ENCODE measurements around the gene TRNAU1AP. TPM values are rescaled to one million over a fixed set of nuclear protein-coding genes. Genes with fewer than 3 reads are reported as not detected.
A peak's percentile ranks its signal among the peaks of the same experiment; 100 is the strongest.

The TRNAU1AP gene
- total and polyA plus RNA-seq, 2 of the 13 experiments (the other 11 are each of a cell fraction or from before 2014, with no cell fraction given): 29.0 to 42.9 TPM

GRCh38 chr1:28591708-28592320 lies 38.9 kb downstream of the TRNAU1AP start, which contains the start of gene RAB42 (continued):
- TF ChIP-seq THAP8 (CRISPR knock-in tag; IDR thresholded peaks at IDR 0.05; ENCODE audit: borderline replicate concordance): no peak
- no peak for TF ChIP-seq ZBTB42 (CRISPR knock-in tag; IDR thresholded peaks at IDR 0.05)
- TF ChIP-seq UBTF (CRISPR knock-in tag; IDR thresholded peaks at IDR 0.05): no peak
- no peak for TF ChIP-seq NONO (IDR thresholded peaks at IDR 0.05)
- TF ChIP-seq NONO (CRISPR knock-in tag; conservative IDR thresholded peaks at IDR 0.05): 0 out of 2 replicates have a peak, but pooled peaks have one; percentile 30
- no peak for TF ChIP-seq ZNF552 (CRISPR knock-in tag; IDR thresholded peaks at IDR 0.05; ENCODE audit: borderline replicate concordance)
- no peak for TF ChIP-seq RBFOX2 (IDR thresholded peaks at IDR 0.05; ENCODE audit: low read depth, low read length)
- TF ChIP-seq SALL1 (CRISPR knock-in tag; IDR thresholded peaks at IDR 0.05): peak; percentile 65
- TF ChIP-seq HNF4A (CRISPR knock-in tag; IDR thresholded peaks at IDR 0.05): peak; percentile 89
- TF ChIP-seq NR2F1 (CRISPR knock-in tag; IDR thresholded peaks at IDR 0.05): 0 out of 4 replicates have a peak, but pooled peaks of 1 of the 2 experiments have one; percentile 13
- TF ChIP-seq STAG1 (CRISPR knock-in tag; IDR thresholded peaks at IDR 0.05): no peak
- TF ChIP-seq NFKB2 (CRISPR knock-in tag; IDR thresholded peaks at IDR 0.05; ENCODE audit: borderline replicate concordance): no peak
- TF ChIP-seq KLF13 (CRISPR knock-in tag; IDR thresholded peaks at IDR 0.05): no peak
- no peak for TF ChIP-seq ZNF598 (CRISPR knock-in tag; IDR thresholded peaks at IDR 0.05; ENCODE audit: borderline replicate concordance)
- TF ChIP-seq HCFC1 (IDR thresholded peaks at IDR 0.05; ENCODE audit: low read depth, low read length): no peak
- peak; percentile 31 for TF ChIP-seq ZFY (CRISPR knock-in tag; IDR thresholded peaks at IDR 0.05)
- TF ChIP-seq KDM4B (CRISPR knock-in tag; IDR thresholded peaks at IDR 0.05): no peak
- no peak for TF ChIP-seq ADNP (CRISPR knock-in tag; IDR thresholded peaks at IDR 0.05)
- TF ChIP-seq ZNF232 (CRISPR knock-in tag; IDR thresholded peaks at IDR 0.05; ENCODE audit: borderline replicate concordance): no peak
- TF ChIP-seq ZBED4 (CRISPR knock-in tag; IDR thresholded peaks at IDR 0.05; ENCODE audit: borderline replicate concordance): no peak; the same call in 1 of the 2 replicates
- TF ChIP-seq ETS1 (CRISPR knock-in tag; IDR thresholded peaks at IDR 0.05): no peak
- TF ChIP-seq RFX1 (IDR thresholded peaks at IDR 0.05): no peak
